GM12892 (cell line): ENCODE measurements around the gene PRSS12.
A peak's percentile ranks its signal among the peaks of the same experiment; 100 is the strongest.

Experiments used
- POLR2A ChIP-seq: IDR thresholded peaks from 2 replicates; pipeline ENCODE4 v1.6.1; 2011; ENCODE audit warnings: low read depth, low read length, control low read depth
- POLR2AphosphoS5 ChIP-seq: IDR thresholded peaks from 2 replicates; pipeline ENCODE4 v1.6.1; 2011; ENCODE audit warnings: low read depth, low read length, control low read depth

DNA sequence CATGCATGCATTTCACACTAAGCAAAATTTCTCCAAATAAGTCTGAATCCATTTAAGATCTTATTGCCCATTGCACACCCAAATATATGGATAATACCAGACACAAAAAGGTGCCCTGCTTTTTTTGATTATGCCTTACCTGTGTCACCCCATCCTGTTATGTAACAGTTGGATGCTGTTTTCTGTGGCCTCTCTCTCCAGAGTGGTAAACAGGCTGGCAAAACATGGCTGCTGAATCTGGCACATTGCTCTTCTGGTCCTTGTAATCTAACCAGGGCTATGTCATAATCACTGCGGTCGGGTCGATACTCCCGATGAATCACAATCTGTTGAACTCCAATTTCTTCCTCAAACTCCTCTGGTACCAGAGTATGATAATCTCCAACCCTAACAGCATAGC lies 70.1 kb downstream of the PRSS12 start:
- TF ChIP-seq POLR2A (peak; percentile 42), POLR2AphosphoS5 (no peak)
